ENCODE results near the gene NDUFB8. TPM values are rescaled to one million over a fixed set of nuclear protein-coding genes. Genes with fewer than 3 reads are reported as not detected.
"Not testable (repeated sequence)": the region's sequence is repeated elsewhere in the genome, so short reads cannot be mapped to it uniquely, and the experiment has no call there.

NDUFB8 gene
- total RNA-seq, 1 experiment from 2014 or later = 399 TPM

- intact Hi-C loops (cut with micrococcal nuclease) = no loop called here
- no peak overlapping the region for H3K9ac ChIP-seq (ENCODE audit: low read length)
- H3K9me2 ChIP-seq (replicated peaks; ENCODE audit: low read length) = no peaks in the 10 kb centered on the region
- no peak overlapping the region for H3K27ac ChIP-seq (ENCODE audit: low read length)
- POLR2A ChIA-PET (ENCODE audit: unreplicated experiment) = no interaction called here
- no peak for DNase-seq
- no peaks in the 10 kb centered on the region for H4K20me1 ChIP-seq (ENCODE audit: low read length)
- TF ChIP-seq EZH2 (IDR thresholded peaks at IDR 0.05; ENCODE audit: low read length, unreplicated experiment) = no peak
- no peak for TF ChIP-seq EZH2phosphoT487 (IDR thresholded peaks at IDR 0.05; ENCODE audit: borderline replicate concordance, low read length)
- TF ChIP-seq CTCF (conservative IDR thresholded peaks at IDR 0.05; ENCODE audit: low read depth, low read length) = no peak
- no peaks in the 10 kb centered on the region for H3K79me2 ChIP-seq (ENCODE audit: low read length)
- no peak for ATAC-seq
- H3K36me3 ChIP-seq (ENCODE audit: low read depth, low read length) = no peaks in the 10 kb centered on the region
- no peaks in the 10 kb centered on the region for H3K4me1 ChIP-seq (ENCODE audit: insufficient read depth, low read length)
- BruUV-seq (replicated peaks) = no TSS peak
- H2AFZ ChIP-seq (ENCODE audit: low read length) = no peak overlapping the region
- peaks cover 24% of the 10 kb centered on the region for H3K27me3 ChIP-seq (ENCODE audit: low read length)
- no peaks in the 10 kb centered on the region for H3K9me3 ChIP-seq (ENCODE audit: low read length)
- H3K4me3 ChIP-seq (ENCODE audit: low read length) = no peak overlapping the region
- CTCF ChIA-PET = no interaction called here
- H3K4me2 ChIP-seq (ENCODE audit: low read length) = no peak overlapping the region
- no peaks in the 10 kb centered on the region for H3F3A ChIP-seq (ENCODE audit: low read length, unreplicated experiment)
Measured at GRCh38 chr10:100575585-100576281, 46.1 kb upstream of the NDUFB8 start.

GRCh38 chr10:100575146-100575545 lies 45.5 kb upstream of the NDUFB8 start:
- H3K4me1 ChIP-seq (ENCODE audit: insufficient read depth, low read length); H4K20me1 ChIP-seq (ENCODE audit: low read length); H3K9me3 ChIP-seq (ENCODE audit: low read length); H3K9me2 ChIP-seq (replicated peaks; ENCODE audit: low read length); H3F3A ChIP-seq (ENCODE audit: low read length, unreplicated experiment); H3K79me2 ChIP-seq (ENCODE audit: low read length); BruUV-seq (replicated peaks); H3K36me3 ChIP-seq (ENCODE audit: low read depth, low read length); CTCF ChIA-PET; H3K4me3 ChIP-seq (ENCODE audit: low read length); H3K27ac ChIP-seq (ENCODE audit: low read length); intact Hi-C loops (cut with micrococcal nuclease); POLR2A ChIA-PET (ENCODE audit: unreplicated experiment); H3K9ac ChIP-seq (ENCODE audit: low read length); DNase-seq; ATAC-seq; H2AFZ ChIP-seq (ENCODE audit: low read length); H3K4me2 ChIP-seq (ENCODE audit: low read length): not testable (repeated sequence)
- peaks cover 24% of the 10 kb centered on the region for H3K27me3 ChIP-seq (ENCODE audit: low read length)

GRCh38 chr10:100571084-100571856 lies 41.6 kb upstream of the NDUFB8 start:
- POLR2A ChIA-PET (ENCODE audit: unreplicated experiment) = no interaction called here
- H3K4me1 ChIP-seq (ENCODE audit: insufficient read depth, low read length) = no peaks in the 10 kb centered on the region
- BruUV-seq (replicated peaks) = no TSS peak
- H3K36me3 ChIP-seq (ENCODE audit: low read depth, low read length) = no peaks in the 10 kb centered on the region
- no peaks in the 10 kb centered on the region for H3K9me3 ChIP-seq (ENCODE audit: low read length)
- ATAC-seq (no peak), DNase-seq (no peak)
- no peak overlapping the region for H3K9ac ChIP-seq (ENCODE audit: low read length)
- no peak overlapping the region for H3K4me2 ChIP-seq (ENCODE audit: low read length)
- CTCF ChIA-PET = no interaction called here
- H3K9me2 ChIP-seq (replicated peaks; ENCODE audit: low read length) = no peaks in the 10 kb centered on the region
- TF ChIP-seq EZH2 (IDR thresholded peaks at IDR 0.05; ENCODE audit: low read length, unreplicated experiment) (no peak), CTCF (conservative IDR thresholded peaks at IDR 0.05; ENCODE audit: low read depth, low read length) (no peak), EZH2phosphoT487 (IDR thresholded peaks at IDR 0.05; ENCODE audit: borderline replicate concordance, low read length) (no peak)
- no peak overlapping the region for H2AFZ ChIP-seq (ENCODE audit: low read length)
- no peaks in the 10 kb centered on the region for H3F3A ChIP-seq (ENCODE audit: low read length, unreplicated experiment)
- H3K27ac ChIP-seq (ENCODE audit: low read length) = no peak overlapping the region
- no peaks in the 10 kb centered on the region for H4K20me1 ChIP-seq (ENCODE audit: low read length)
- H3K4me3 ChIP-seq (ENCODE audit: low read length) = no peak overlapping the region
- H3K27me3 ChIP-seq (ENCODE audit: low read length) = 0 out of 2 replicates have a peak, but pooled peaks cover 6% of the 10 kb centered on the region
- intact Hi-C loops (cut with micrococcal nuclease) = no loop called here
- no peaks in the 10 kb centered on the region for H3K79me2 ChIP-seq (ENCODE audit: low read length)

Measured in PC-3 (cell line).